ENCODE measurements around the gene CEACAM19. TPM values are rescaled to one million over a fixed set of nuclear protein-coding genes. Genes with fewer than 3 reads are reported as not detected.

The CEACAM19 gene
- total RNA-seq, 4 donors from 2014 or later = 0.49 to 1.5 (median 1.2) TPM

DNA sequence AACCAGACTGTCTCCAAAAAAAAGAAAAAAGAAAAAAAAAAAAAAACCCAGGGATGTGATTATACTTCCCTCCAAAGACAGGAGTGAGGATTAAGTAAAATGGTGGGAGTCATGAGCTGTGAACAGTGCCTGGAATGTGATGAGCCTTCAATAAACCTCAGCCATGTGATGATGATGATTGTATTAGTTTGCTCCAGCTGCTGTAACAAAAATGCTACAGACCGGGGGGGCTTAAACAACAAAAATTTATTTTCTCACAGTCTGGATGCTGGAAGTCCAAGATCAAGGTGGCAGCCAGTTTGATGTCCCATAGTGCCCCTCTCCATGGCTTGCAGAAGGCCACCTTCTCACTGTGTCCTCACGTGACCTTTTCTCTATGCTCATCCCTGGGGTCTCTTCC is 36.5 kb upstream of the CEACAM19 start:
- TF ChIP-seq, protein P1, sequence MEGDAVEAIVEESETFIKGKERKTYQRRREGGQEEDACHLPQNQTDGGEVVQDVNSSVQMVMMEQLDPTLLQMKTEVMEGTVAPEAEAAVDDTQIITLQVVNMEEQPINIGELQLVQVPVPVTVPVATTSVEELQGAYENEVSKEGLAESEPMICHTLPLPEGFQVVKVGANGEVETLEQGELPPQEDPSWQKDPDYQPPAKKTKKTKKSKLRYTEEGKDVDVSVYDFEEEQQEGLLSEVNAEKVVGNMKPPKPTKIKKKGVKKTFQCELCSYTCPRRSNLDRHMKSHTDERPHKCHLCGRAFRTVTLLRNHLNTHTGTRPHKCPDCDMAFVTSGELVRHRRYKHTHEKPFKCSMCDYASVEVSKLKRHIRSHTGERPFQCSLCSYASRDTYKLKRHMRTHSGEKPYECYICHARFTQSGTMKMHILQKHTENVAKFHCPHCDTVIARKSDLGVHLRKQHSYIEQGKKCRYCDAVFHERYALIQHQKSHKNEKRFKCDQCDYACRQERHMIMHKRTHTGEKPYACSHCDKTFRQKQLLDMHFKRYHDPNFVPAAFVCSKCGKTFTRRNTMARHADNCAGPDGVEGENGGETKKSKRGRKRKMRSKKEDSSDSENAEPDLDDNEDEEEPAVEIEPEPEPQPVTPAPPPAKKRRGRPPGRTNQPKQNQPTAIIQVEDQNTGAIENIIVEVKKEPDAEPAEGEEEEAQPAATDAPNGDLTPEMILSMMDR (IDR thresholded peaks at IDR 0.05; ENCODE audit: low read depth) = no peak

DNA sequence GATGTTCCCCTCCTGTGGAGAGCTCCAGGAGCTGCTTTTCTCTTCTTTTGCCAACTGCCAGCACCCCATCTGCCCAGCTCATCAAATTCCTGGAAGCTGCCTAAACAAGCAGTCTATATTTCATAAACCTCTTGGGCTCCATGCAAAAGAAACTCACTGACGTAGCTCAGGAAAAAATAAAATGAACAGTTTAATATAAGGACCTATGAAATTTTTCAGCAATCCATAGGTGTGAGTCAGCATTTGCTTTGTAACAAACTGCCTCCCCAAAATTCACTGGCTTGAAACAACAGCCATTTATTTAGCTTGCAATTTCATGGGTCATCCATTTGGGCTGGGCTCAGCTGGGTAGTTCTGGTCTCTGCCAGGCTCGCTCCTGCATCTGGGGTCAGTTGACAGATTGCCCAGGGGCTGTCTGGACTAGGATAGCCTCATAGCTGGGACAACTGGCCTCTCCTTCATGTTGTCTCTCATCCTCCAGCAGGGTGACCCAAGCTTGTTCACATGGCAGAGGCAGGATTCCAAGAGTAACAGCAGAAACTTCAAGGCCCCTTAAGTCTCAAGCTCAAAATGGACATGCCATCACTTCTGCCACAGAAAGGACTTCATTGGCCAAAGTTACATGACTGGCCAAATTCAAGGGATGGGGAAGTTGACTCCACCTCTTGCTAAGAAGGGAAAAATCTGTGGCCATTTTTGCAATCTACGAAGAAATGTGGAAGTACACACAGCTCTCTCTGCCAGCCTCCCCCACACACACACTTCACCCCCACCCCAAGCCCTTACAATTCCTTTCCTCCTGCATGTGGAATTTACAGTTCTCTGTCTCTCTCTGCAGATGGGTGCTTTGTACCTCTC is 35.5 kb upstream of the CEACAM19 start:
- TF ChIP-seq, protein P1 (IDR thresholded peaks at IDR 0.05; ENCODE audit: low read depth) = no peak

DNA sequence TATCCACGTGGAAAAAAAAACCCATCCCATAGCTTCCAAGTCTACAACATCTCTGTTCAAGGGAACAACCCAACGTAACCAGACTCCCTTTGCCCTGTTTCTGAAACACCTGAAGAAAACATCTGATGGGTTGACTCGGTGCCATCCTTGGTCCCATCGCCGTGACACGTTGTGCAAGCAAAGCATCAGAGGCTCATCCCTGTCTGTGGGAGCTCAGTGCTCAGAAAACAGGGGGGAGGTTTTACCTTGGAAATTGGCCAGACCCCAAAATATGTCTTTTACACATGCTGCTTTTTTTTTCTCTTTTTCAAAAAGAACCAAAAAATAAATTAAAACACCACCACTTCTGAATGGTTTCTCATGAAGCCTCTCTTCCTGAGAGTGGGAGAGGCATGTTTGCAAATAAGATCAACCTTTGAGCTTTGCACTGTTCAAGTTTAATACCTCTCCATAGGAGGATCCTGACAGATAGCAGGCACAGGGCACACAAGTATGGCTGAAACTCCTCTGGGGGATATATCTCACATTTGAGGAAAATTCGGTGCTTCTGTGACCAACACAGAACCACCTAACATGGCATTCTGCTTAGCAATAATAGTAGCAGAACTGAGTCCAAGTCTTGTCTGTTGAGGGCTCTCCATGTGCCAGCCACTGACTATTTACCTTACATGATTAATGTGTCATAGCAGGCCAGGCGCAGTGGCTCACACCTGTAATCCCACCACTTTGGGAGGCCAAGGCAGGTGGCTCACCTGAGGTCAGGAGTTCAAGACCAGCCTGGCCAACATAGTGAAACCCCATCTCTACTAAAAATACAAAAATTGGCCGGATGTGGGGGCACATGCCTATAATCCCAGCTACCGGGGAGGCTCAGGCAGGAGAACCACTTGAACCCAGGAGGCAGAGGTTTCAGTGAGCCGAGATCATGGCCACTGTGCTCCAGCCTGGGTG is 34.6 kb upstream of the CEACAM19 start:
- TF ChIP-seq, protein P1 (IDR thresholded peaks at IDR 0.05; ENCODE audit: low read depth) = no peak

DNA sequence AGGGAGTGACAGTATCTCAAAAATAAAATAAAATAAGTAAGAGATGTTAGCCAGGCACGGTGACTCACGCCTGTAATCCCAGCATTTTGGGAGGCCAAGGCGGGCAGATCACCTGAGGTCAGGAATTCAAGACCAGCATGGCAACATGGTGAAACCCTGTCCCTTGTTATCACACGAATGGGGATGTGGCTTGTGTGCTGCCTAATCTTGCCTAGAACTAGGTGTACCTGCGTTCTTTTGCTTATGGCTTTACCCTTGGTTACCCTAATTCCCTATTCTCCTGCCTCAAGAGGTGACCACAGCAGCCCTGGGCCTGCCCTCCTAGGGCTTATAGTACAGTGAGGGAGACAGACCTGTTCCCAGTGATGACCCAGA is 33.9 kb upstream of the CEACAM19 start:
- TF ChIP-seq, protein P1 (IDR thresholded peaks at IDR 0.05; ENCODE audit: low read depth) = no peak

DNA sequence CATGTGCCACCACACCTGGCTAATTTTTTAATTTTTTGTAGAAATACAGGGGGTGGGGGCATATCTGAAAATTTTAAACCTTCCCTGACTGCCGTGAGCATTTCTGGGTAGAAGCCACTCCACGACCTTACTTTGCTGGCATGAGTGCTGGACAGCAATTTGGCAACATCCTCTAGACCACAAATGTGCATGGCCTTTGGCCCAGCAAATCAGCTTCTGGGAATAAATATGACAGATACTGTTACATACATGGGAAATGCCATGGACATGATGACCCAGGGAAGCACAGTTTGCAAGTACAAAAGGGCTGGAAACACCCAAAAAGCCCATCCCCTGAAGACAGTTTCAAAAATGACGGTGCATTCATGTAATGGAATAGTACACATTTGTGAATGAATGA is 30.8 kb upstream of the CEACAM19 start:
- TF ChIP-seq, protein P1 (IDR thresholded peaks at IDR 0.05; ENCODE audit: low read depth) = no peak

DNA sequence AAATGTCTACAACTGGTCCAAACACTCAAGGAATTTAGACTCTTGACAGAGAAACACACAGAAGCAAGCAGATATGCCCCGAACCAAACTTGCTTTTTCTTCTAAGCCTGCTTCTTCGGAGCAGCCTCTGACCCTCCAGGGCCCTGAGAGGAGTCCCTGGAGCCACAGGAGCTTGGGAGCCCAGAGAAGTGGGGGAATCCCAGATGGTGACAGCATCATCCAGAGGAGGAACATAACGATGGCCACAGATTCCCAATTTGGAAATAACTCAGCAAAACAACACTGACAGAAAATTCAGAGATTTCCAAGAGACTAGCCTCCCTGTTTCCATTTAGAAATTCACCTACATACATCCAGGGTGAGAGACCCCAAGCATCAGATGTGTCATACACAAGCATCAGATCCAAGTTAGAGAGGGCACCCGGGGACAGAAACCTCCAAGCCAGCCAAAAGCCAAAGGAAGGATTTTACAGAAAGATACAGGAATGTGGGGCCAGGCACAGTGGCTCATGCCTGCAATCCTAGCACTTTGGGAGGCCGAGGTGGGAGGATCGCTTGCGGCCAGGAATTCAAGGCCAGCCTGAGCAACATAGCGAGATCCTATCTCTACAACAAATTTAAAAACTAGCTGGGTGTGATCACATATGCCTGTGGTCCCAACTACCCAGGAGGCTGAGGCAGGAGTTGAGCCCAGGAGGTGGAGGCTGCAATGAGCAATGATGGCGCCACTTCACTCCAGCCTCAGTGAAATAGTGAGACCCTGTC is 29.6 kb upstream of the CEACAM19 start:
- TF ChIP-seq, protein P1 (IDR thresholded peaks at IDR 0.05; ENCODE audit: low read depth) = no peak

Data from subcutaneous adipose tissue (tissue), 4 donors.